HG03354 (cell line): ENCODE data around the gene COL4A6.

Source experiments
- ATAC-seq: cut with Tn5 transposase; IDR thresholded peaks from one replicate; pipeline ENCODE4 v1.9.1; 2021; ENCODE audit warnings: mild to moderate bottlenecking; ENCODE audit not compliant: unreplicated experiment, poor library complexity, severe bottlenecking

Gene COL4A6

GRCh38 chrX:108224218-108224617 is 214.0 kb downstream of the COL4A6 start:
- peak; percentile 18 for ATAC-seq

- ATAC-seq: no peak
These were observed 214.6 kb downstream of the COL4A6 start for GRCh38 chrX:108223585-108223984.

GRCh38 chrX:108221301-108221864 is 216.8 kb downstream of the COL4A6 start:
- no peak for ATAC-seq

GRCh38 chrX:108219949-108220601 is 218.1 kb downstream of the COL4A6 start:
- ATAC-seq: no peak

- no peak for ATAC-seq
These were observed 220.3 kb downstream of the COL4A6 start for GRCh38 chrX:108217876-108218275.

GRCh38 chrX:108216919-108217571 is 221.2 kb downstream of the COL4A6 start:
- no peak for ATAC-seq

GRCh38 chrX:108216405-108216804 is 221.8 kb downstream of the COL4A6 start:
- ATAC-seq: no peak

- no peak for ATAC-seq
These were observed 226.9 kb downstream of the COL4A6 start for GRCh38 chrX:108211301-108211700.

GRCh38 chrX:108209006-108209554 is 229.1 kb downstream of the COL4A6 start:
- no peak for ATAC-seq

GRCh38 chrX:108203540-108203939 is 234.7 kb downstream of the COL4A6 start:
- no peak for ATAC-seq

GRCh38 chrX:108199691-108200090 is 238.5 kb downstream of the COL4A6 start:
- ATAC-seq: peak; percentile 78

- ATAC-seq: no peak
These were observed 239.2 kb downstream of the COL4A6 start for GRCh38 chrX:108199041-108199440.

GRCh38 chrX:108198420-108198819 is 239.8 kb downstream of the COL4A6 start:
- ATAC-seq: no peak

- ATAC-seq: no peak
These were observed 251.4 kb downstream of the COL4A6 start for GRCh38 chrX:108186811-108187210.

- ATAC-seq: no peak
These were observed 260.1 kb downstream of the COL4A6 start for GRCh38 chrX:108178143-108178498.

GRCh38 chrX:108177351-108178142 is 260.7 kb downstream of the COL4A6 start:
- no peak for ATAC-seq

- no peak for ATAC-seq
These were observed 264.3 kb downstream of the COL4A6 start for GRCh38 chrX:108173874-108174273.

GRCh38 chrX:108171671-108172070 is 266.6 kb downstream of the COL4A6 start:
- no peak for ATAC-seq

- ATAC-seq: no peak
These were observed 268.5 kb downstream of the COL4A6 start for GRCh38 chrX:108169768-108170167.
